DMS53 (cell line): ENCODE results near the gene DPP9.

Experiments used
- DNase-seq: peaks from one replicate; lab custom pipeline; 2025; lab: John Stamatoyannopoulos, UW

The DPP9 gene

GRCh38 chr19:4633140-4633967 is 90.3 kb downstream of the DPP9 start:
- DNase-seq = peak; percentile 93
